H1 (cell line): ENCODE results near the gene LTC4S. TPM values are rescaled to one million over a fixed set of nuclear protein-coding genes. Genes with fewer than 3 reads are reported as not detected.
A peak's percentile ranks its signal among the peaks of the same experiment; 100 is the strongest.

Source experiments
- CTCF ChIA-PET: fragments of 300-600 bp; sonication (Branson Sonifier 250); formaldehyde crosslinking; loops from one replicate; lab custom pipeline; 2021; ENCODE audit not compliant: partially characterized antibody; lab: Charles Lee
- POLR2A ChIA-PET: fragments of 300-600 bp; sonication (Branson Sonifier 250); formaldehyde crosslinking; loops from one replicate; lab custom pipeline; 2021; ENCODE audit warnings: inconsistent platforms; ENCODE audit not compliant: partially characterized antibody; lab: Charles Lee
- DNase-seq, 2 experiments: peaks; one replicate each; pipeline versions ENCODE4 v3.0.0 to v3.0.0-alpha.2; 2010 to 2022; ENCODE audit warnings: low spot score in 2 of 2, low read depth in 1 of 2, mixed read lengths in 1 of 2
- FAIRE-seq: peaks from 2 replicates; lab custom pipeline; 2011; peaks lifted over from hg19 to GRCh38; lab: Jason Lieb, UNC
- H2AFZ ChIP-seq: 2 replicates; pipeline ENCODE4 v1.8.1; 2012; ENCODE audit warnings: low read length, inconsistent platforms
- H2AK5ac ChIP-seq: 2 replicates; pipeline ENCODE4 v1.6.1; 2013; ENCODE audit warnings: low read depth, low read length
- H2BK120ac ChIP-seq: replicated peaks from 2 replicates; pipeline ENCODE3; 2013; ENCODE audit warnings: low read depth, low read length, inconsistent platforms
- H2BK12ac ChIP-seq: 2 replicates; pipeline ENCODE4 v1.6.1; 2013; ENCODE audit warnings: low read depth, low read length
- H2BK15ac ChIP-seq: 2 replicates; pipeline ENCODE4 v1.6.1; 2013; ENCODE audit warnings: low read length
- H2BK20ac ChIP-seq: 2 replicates; pipeline ENCODE4 v1.6.1; 2013; ENCODE audit warnings: low read length
- H2BK5ac ChIP-seq: 2 replicates; pipeline ENCODE4 v1.6.1; 2013; ENCODE audit warnings: low read depth, low read length
- H3K14ac ChIP-seq: 2 replicates; pipeline ENCODE4 v1.6.1; 2013; ENCODE audit warnings: inconsistent platforms; ENCODE audit not compliant: insufficient read length
- H3K18ac ChIP-seq: 2 replicates; pipeline ENCODE4 v1.6.1; 2013; ENCODE audit warnings: low read length; ENCODE audit errors: extremely low read depth
- H3K23ac ChIP-seq: 2 replicates; pipeline ENCODE4 v1.6.1; 2013; ENCODE audit warnings: inconsistent platforms; ENCODE audit not compliant: insufficient read length
- H3K23me2 ChIP-seq: 2 replicates; pipeline ENCODE4 v1.6.1; 2013; ENCODE audit warnings: low read depth, low read length
- H3K27ac ChIP-seq: 2 replicates; pipeline ENCODE4 v1.6.1; 2011; ENCODE audit warnings: low read depth, low read length, inconsistent platforms
- H3K27me3 ChIP-seq, 4 experiments: replicated peaks in 1 of 4; 1 replicate in 1 of 4; 2 replicates in 3 of 4; pipeline versions ENCODE4 v1.6.1 to v1.8.1; 2011 to 2013; ENCODE audit warnings: low read length in 3 of 4, mild to moderate bottlenecking in 3 of 4, inconsistent platforms in 2 of 4, mixed read lengths in 2 of 4, moderate library complexity in 1 of 4; ENCODE audit not compliant: control insufficient read depth in 3 of 4, insufficient read depth in 3 of 4; ENCODE audit errors: extremely low read depth in 1 of 4
- H3K36me3 ChIP-seq, 4 experiments: 2 replicates each; pipeline versions ENCODE4 v1.6.1 to v1.8.1; 2011 to 2013; ENCODE audit warnings: mild to moderate bottlenecking in 4 of 4, low read length in 3 of 4, moderate library complexity in 2 of 4, control low read depth in 1 of 4, inconsistent platforms in 1 of 4; ENCODE audit not compliant: insufficient read depth in 4 of 4, control insufficient read depth in 2 of 4
- H3K4ac ChIP-seq: replicated peaks from 2 replicates; pipeline ENCODE3; 2013; ENCODE audit warnings: low read length, low read depth, mixed read lengths, inconsistent platforms; ENCODE audit not compliant: insufficient read length
- H3K4me1 ChIP-seq, 4 experiments: replicated peaks in 1 of 4; 1 replicate in 1 of 4; 2 replicates in 3 of 4; pipeline versions ENCODE4 v1.6.1 to v1.8.1; 2011 to 2013; ENCODE audit warnings: low read length in 3 of 4, inconsistent platforms in 2 of 4, mixed read lengths in 1 of 4; ENCODE audit not compliant: insufficient read depth in 4 of 4, control insufficient read depth in 3 of 4
- H3K4me2 ChIP-seq, 2 experiments: 2 replicates each; pipeline versions ENCODE4 v1.6.1 to v1.8.1; 2011 to 2013; ENCODE audit warnings: low read depth in 2 of 2, low read length in 2 of 2, control low read depth in 1 of 2, inconsistent platforms in 1 of 2, mild to moderate bottlenecking in 1 of 2; ENCODE audit not compliant: insufficient read depth in 1 of 2
- H3K4me3 ChIP-seq, 4 experiments: fragments of 200-600, 300-600 bp in 1 of 4; sonication (generic), shearing (Covaris generic), sonication (Bioruptor Twin) in 1 of 4; 2 replicates each; pipeline versions ENCODE4 v1.5.1 to v1.8.1; 2011 to 2016; ENCODE audit warnings: low read length in 4 of 4, low read depth in 3 of 4, control low read depth in 2 of 4, inconsistent platforms in 2 of 4, mild to moderate bottlenecking in 2 of 4, mixed read lengths in 1 of 4, moderate library complexity in 1 of 4; ENCODE audit not compliant: insufficient read depth in 2 of 4; ENCODE audit errors: extremely low read depth in 1 of 4
- H3K56ac ChIP-seq: replicated peaks from 2 replicates; pipeline ENCODE3; 2013; ENCODE audit warnings: low read depth, mild to moderate bottlenecking, mixed read lengths, low read length, inconsistent platforms; ENCODE audit not compliant: insufficient read length
- H3K79me1 ChIP-seq: 2 replicates; pipeline ENCODE4 v1.6.1; 2013; ENCODE audit warnings: low read depth, low read length, control low read depth
- H3K79me2 ChIP-seq, 2 experiments: 2 replicates each; pipeline versions ENCODE4 v1.6.1 to v1.8.1; 2012 to 2013; ENCODE audit warnings: low read length in 2 of 2, mild to moderate bottlenecking in 2 of 2, inconsistent platforms in 1 of 2; ENCODE audit not compliant: insufficient read depth in 2 of 2, control insufficient read depth in 1 of 2
- H3K9ac ChIP-seq, 4 experiments: replicated peaks in 1 of 4; 1 replicate in 1 of 4; 2 replicates in 3 of 4; pipeline versions ENCODE4 v1.6.1 to v1.8.1; 2011 to 2013; ENCODE audit warnings: low read depth in 3 of 4, low read length in 3 of 4, control low read depth in 2 of 4, mild to moderate bottlenecking in 2 of 4, moderate library complexity in 2 of 4, inconsistent platforms in 1 of 4; ENCODE audit errors: extremely low read depth in 1 of 4
- H3K9me3 ChIP-seq, 2 experiments: 2 replicates each; pipeline versions ENCODE4 v1.6.1 to v1.8.1; 2012 to 2013; ENCODE audit warnings: mild to moderate bottlenecking in 2 of 2, moderate library complexity in 2 of 2, control low read depth in 1 of 2, inconsistent platforms in 1 of 2, low read depth in 1 of 2, low read length in 1 of 2, mixed read lengths in 1 of 2; ENCODE audit not compliant: insufficient read depth in 2 of 2
- H4K20me1 ChIP-seq, 2 experiments: replicated peaks in 1 of 2; 2 replicates each; pipeline versions ENCODE3 to v1.8.1; 2011 to 2013; ENCODE audit warnings: inconsistent platforms in 2 of 2, low read length in 2 of 2, mild to moderate bottlenecking in 1 of 2; ENCODE audit not compliant: insufficient read depth in 2 of 2, control insufficient read depth in 1 of 2
- H4K5ac ChIP-seq: 2 replicates; pipeline ENCODE4 v1.6.1; 2013; ENCODE audit warnings: low read length, low read depth, mixed read lengths, inconsistent platforms; ENCODE audit not compliant: insufficient read length
- H4K8ac ChIP-seq: 2 replicates; pipeline ENCODE4 v1.8.0; 2013; ENCODE audit warnings: mild to moderate bottlenecking, moderate library complexity, low read length, inconsistent platforms; ENCODE audit not compliant: insufficient read depth; ENCODE audit errors: extremely low read depth
- H4K91ac ChIP-seq: replicated peaks from 2 replicates; pipeline ENCODE3; 2013; ENCODE audit warnings: low read length, mixed read lengths, inconsistent platforms; ENCODE audit not compliant: insufficient read length
- ASH2L ChIP-seq: fragments of 200-600, 300-600 bp; sonication (generic); IDR thresholded peaks from one replicate; pipeline ENCODE4 v1.7.1; 2017; ENCODE audit warnings: low read length
- ATF3 ChIP-seq: IDR thresholded peaks from 2 replicates; pipeline ENCODE4 v1.6.1; 2011; ENCODE audit warnings: low read depth, mild to moderate bottlenecking, low read length; ENCODE audit not compliant: insufficient read depth
- CBX5 ChIP-seq: fragments of 300-800, 300-1000 bp; sonication (generic); IDR thresholded peaks from 2 replicates; pipeline ENCODE4 v1.7.1; 2016; ENCODE audit warnings: antibody characterized with exemption, low read length, low read depth
- CTBP2 ChIP-seq: IDR thresholded peaks from 2 replicates; pipeline ENCODE4 v1.7.0; 2011; ENCODE audit warnings: borderline replicate concordance, mild to moderate bottlenecking, moderate library complexity, mixed read lengths, low read length; ENCODE audit not compliant: insufficient read depth, insufficient read length
- JUN ChIP-seq: IDR thresholded peaks from 2 replicates; pipeline ENCODE4 v1.6.1; 2011; ENCODE audit warnings: low read depth, mild to moderate bottlenecking, improper control_type of control experiment, low read length
- MAFK ChIP-seq: IDR thresholded peaks from 2 replicates; pipeline ENCODE4 v1.6.1; 2012; ENCODE audit warnings: low read depth, mild to moderate bottlenecking, improper control_type of control experiment, low read length
- RFX5 ChIP-seq: IDR thresholded peaks from 2 replicates; pipeline ENCODE4 v1.6.1; 2011; ENCODE audit warnings: low read depth, low read length, improper control_type of control experiment, borderline replicate concordance
- SP1 ChIP-seq: IDR thresholded peaks from 2 replicates; pipeline ENCODE4 v1.6.1; 2011; ENCODE audit warnings: low read depth, low read length
- SRF ChIP-seq: IDR thresholded peaks from 2 replicates; pipeline ENCODE4 v1.6.1; 2011; ENCODE audit warnings: mild to moderate bottlenecking, low read depth, low read length, moderate library complexity
- TAF7 ChIP-seq: optimal IDR thresholded peaks from 2 replicates; pipeline ENCODE3; 2011; ENCODE audit warnings: low read depth, mild to moderate bottlenecking, inconsistent platforms, low read length, moderate library complexity, borderline replicate concordance
- TEAD4 ChIP-seq: IDR thresholded peaks from 2 replicates; pipeline ENCODE4 v1.6.1; 2012; ENCODE audit warnings: low read depth, low read length, inconsistent platforms, mixed read lengths
- USF2 ChIP-seq: IDR thresholded peaks from 2 replicates; pipeline ENCODE4 v1.6.1; 2011; ENCODE audit warnings: low read length, improper control_type of control experiment
- WGBS, 2 experiments: shearing (Covaris generic) in 1 of 2; methylation state at CpG; one replicate each; pipeline versions ENCODE4 v1.1.6 to v1.1.7; 2013 to 2015; ENCODE audit warnings: low lambda C conversion rate in 2 of 2, mixed read lengths in 2 of 2, inconsistent platforms in 1 of 2, low coverage in 1 of 2, missing lambda C conversion rate in 1 of 2; ENCODE audit not compliant: insufficient replicate concordance in 2 of 2, insufficient coverage in 1 of 2, insufficient read length in 1 of 2; ENCODE audit errors: extremely low coverage in 1 of 2, missing lambda C conversion rate in 1 of 2; 5-methylcytosine and 5-hydroxymethylcytosine counted together
- polyA plus RNA-seq, 7 experiments: library from polyadenylated mRNA; depleted of rRNA in 3 of 7; stranded (reverse) in 5 of 7; unstranded in 2 of 7; fragments of >200 nt in 5 of 7; fragments of 200-250 nt in 2 of 7; gene quantifications; 1 replicate in 5 of 7; 2 replicates in 1 of 7; 4 replicates in 1 of 7; pipeline versions ENCODE4 v1.2.1 to v1.2.3, GENCODE V29; 2011 to 2013; ENCODE audit warnings: missing spikeins in 2 of 7, mixed read lengths in 2 of 7
- total RNA-seq: library from RNA; stranded (reverse); fragmentation: NEBNext Ultra II Directional; extraction: Animal tissue kit (Norgen Biotek cat#: 25700); gene quantifications from 2 replicates; pipeline ENCODE4 v1.2.1, GENCODE V29; 2021

The LTC4S gene
- total and polyA plus RNA-seq, 2 of the 8 experiments (the other 6 are each of a cell fraction or from before 2014, with no cell fraction given), result 2.2 to 3.7 TPM

- no peak overlapping the region for H2AFZ ChIP-seq
- no peak overlapping the region for H2BK5ac ChIP-seq
- peaks cover 8% of the 10 kb centered on the region for H3K79me1 ChIP-seq
- CTCF ChIA-PET, result interaction anchor here (0.6 to 1.5 kb wide), 6 partner anchors 9 to 59 kb away, joined by 3 to 6 read pairs (median 4); no protein-coding TSS in a partner anchor
- no peak overlapping the region for H2BK12ac ChIP-seq
- 81% methylated on average over 3 of the region's 3 CpGs; no CpG with 5 or more reads in 1 of the 2 experiments for WGBS, 2 experiments
- H3K4me3 ChIP-seq, result peak overlapping the region in 3 of 4 experiments; percentile 75 to 91 (median 85); a peak in 6 of 8 replicates
- H3K14ac ChIP-seq, result no peak overlapping the region
- H2AK5ac ChIP-seq, result no peak overlapping the region
- H3K56ac ChIP-seq, result no peak overlapping the region
- peak overlapping the region; percentile 54 to 81 for H3K4me2 ChIP-seq
- FAIRE-seq, result no peak
- no peak overlapping the region; a peak in 1 of 7 replicates for H3K9ac ChIP-seq
- H4K8ac ChIP-seq, result no peak overlapping the region
- no peak overlapping the region for H2BK120ac ChIP-seq
- no peak for DNase-seq
- no peaks in the 10 kb centered on the region for H3K9me3 ChIP-seq
- H3K23ac ChIP-seq, result no peak overlapping the region
- H3K4ac ChIP-seq, result no peak overlapping the region
- H3K27me3 ChIP-seq, result no peaks in the 10 kb centered on the region; a peak in 2 of 7 replicates
- peaks cover 8% of the 10 kb centered on the region; the same call in 1 of the 2 replicates for H3K23me2 ChIP-seq
- no peak overlapping the region for H3K27ac ChIP-seq
- H2BK20ac ChIP-seq, result no peak overlapping the region
- no peak overlapping the region for H4K91ac ChIP-seq
- no peak overlapping the region for H3K18ac ChIP-seq
- H2BK15ac ChIP-seq, result no peak overlapping the region
- no peak overlapping the region for H4K5ac ChIP-seq
- H3K79me2 ChIP-seq, result peaks cover 4 to 28% of the 10 kb centered on the region in 2 experiments; a peak in 2 of 4 replicates
- peaks cover 8 to 25% of the 10 kb centered on the region in 2 experiments for H4K20me1 ChIP-seq
- POLR2A ChIA-PET, result interaction anchor here (0.6 to 12.6 kb wide), 10 partner anchors 8 to 111 kb away, joined by 3 to 207 read pairs (median 4); partner anchors contain the start of genes LTC4S, MAML1, MGAT4B and MRNIP
- H3K4me1 ChIP-seq, result peaks cover 4 to 38% (median 33%) of the 10 kb centered on the region in 4 experiments
- peaks cover 10 to 38% (median 33%) of the 10 kb centered on the region in 4 experiments for H3K36me3 ChIP-seq
- TF ChIP-seq SRF (no peak), TAF7 (no peak), JUN (no peak), CTBP2 (no peak), MAFK (no peak), ASH2L (no peak), USF2 (no peak), TEAD4 (no peak), CBX5 (no peak), ATF3 (no peak), SP1 (no peak), RFX5 (no peak)
These were observed 28.3 kb downstream of the LTC4S start for GRCh38 chr5:179822059-179822432.
